Ureter (tissue), 1 donor: ENCODE data around the gene NBEA. TPM values are rescaled to one million over a fixed set of nuclear protein-coding genes. Genes with fewer than 3 reads are reported as not detected.

ENCODE experiments used
- DNase-seq: peaks from one replicate; pipeline ENCODE4 v3.0.0-alpha.2; 2020; ENCODE audit warnings: low spot score
- total RNA-seq: library from RNA; stranded (reverse); gene quantifications from one replicate; pipeline ENCODE4 v1.2.4, GENCODE V29; 2023
- donor health status: DM: yes; HTN: yes; CAD: no.

NBEA gene
- total RNA-seq, 1 donor from 2014 or later, result 16.7 TPM

DNA sequence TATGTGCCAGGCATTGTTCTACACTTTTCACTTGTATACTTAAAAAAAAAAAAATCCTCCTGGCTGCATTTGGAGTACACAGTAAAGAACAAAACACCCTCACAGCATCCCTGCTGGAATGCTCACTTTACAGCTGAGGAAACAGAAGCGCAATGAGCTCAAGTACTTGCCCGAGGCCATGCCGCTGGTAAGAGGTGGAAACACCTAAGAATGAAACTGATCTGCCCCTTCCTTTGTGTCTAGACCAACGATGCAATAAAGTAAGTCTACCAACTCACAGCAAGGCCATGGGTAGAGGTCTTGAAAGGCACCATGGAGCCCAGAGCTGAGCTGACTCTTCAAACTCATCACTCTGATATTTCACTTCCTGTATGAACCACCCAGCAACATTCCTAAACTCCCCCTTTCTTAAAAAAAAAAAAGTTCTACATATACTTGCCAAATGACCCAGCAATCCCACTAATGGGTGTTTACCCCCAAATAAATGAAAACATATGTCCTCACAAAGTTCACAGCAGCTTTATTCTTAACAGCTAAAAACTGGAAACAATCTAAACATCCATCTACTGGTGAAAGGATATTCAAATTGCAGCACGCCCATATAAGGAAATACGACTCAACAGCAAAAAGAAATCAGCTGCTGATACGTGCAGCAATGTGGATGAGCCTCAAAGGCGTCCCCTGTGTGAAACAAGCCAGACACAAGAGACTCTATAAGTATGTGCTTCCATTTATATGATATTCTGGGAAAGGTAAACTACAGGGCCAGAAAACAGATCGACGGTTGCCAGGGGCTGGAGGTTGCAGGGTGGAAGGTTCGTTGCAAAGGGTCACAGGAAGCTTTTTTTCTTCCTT lies 771.1 kb downstream of the NBEA start:
- DNase-seq, result no peak

DNA sequence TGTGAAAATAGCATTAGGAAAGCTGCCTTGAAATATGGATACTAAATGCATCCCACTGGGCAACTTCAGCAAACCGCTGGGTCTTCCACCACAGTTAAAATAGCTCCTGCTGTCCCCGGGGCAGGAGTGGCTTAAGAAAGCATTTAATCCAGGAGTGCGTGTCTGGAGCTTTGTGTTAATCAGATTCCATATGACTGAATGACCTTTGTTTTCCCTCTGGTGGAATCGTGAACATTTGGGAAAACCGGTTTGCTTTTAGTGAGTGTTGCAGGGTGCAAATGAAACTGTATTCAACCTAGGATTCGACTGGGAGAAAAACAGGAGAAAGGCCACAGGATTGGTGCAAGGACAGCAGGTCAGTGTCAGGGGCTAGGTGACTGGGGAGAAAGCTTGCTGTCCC lies 772.1 kb downstream of the NBEA start:
- DNase-seq, result no peak

DNA sequence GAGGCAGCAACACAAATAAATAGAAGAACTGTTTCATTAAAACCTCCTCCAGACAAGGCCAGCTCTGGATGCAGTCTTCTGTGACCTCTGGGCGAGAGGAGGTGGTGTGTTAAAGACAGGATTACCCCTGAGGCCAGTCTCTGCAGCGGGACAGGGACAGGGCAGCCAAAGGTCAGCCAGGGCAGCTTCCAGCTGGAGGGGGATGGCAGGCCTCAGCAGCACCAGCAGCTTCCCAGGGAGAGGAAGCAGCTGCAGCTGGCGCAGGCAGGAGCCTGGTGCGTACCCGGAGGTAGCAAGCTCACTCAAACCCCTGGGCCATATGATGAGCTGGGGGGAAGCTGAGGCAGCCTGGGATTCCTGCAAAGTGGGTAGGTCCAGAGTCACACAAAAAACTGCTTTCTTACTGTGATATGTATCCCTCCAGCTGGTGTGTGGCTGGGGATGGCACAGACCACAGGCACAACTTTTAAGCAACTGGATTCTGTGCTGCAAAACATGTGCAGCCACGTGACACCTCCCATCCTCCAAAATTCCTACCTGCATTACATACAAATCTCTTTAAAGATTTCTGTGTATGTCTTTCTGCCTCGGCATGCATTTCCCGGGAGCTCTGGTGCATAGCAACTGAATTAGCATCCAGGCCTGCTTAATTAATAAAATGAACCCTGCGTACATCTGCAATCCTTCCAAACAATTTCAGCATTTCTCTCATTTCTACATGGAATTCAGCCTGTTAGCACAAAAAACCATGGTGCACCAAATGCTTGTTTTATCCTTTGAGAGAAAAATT lies 772.7 kb downstream of the NBEA start:
- DNase-seq, result no peak

DNA sequence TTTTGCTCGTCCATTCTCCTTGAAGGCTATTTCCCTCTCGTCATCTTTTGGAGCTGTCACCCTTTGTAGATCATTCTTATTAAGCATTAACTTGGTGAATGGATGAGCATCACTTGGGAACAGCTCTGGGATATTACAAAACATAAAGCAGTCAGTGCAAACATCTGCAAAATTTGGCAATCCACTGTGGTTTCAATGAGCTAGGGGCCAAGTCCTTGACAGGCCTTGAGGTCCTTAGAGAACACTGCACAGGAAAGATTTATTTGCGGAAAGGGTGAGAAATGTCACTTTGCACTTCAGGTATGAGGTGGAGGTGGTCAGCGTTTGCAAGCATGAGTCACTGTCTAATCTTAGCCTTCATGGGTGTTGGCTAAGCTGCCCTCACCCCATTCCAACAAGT lies 774.1 kb downstream of the NBEA start:
- no peak for DNase-seq

DNA sequence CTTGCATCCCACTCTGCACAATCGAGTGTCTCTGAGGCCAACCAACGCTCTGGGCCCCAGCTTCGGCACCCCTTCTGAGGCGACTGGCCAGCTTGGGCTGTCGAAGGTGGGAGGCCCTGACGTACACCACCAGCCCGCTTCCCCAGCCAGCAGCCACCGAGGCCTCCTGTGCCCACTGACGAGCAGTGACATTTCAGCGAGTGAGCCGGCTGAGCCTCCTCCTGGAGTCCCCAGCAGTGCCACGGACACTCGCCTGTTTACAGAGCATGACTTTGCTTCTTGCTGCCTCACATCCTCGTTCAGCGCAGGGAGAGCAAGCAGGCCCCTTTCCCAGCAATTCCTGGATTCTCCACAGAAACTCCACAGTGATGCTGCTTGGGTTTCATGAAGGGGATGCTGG lies 774.7 kb downstream of the NBEA start:
- DNase-seq, result no peak

DNA sequence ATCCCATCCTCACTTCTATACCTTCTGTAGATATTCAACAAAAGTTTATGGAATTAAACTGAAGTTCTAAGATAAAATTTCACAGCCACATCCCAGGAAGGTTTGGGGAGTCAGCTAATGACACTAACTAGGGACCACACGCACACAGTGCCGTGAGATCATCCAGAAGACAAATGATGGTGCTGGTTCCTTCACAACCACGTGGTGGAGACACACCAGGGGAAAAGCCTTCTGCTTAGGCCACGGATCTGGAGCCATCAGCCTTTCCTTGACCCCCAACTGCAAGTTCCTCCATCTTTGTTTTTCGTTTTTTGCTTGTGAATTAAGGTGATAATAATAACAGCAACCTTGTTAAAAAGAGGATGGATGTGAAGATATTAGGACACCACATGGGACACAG lies 776.0 kb downstream of the NBEA start:
- DNase-seq, result no peak

DNA sequence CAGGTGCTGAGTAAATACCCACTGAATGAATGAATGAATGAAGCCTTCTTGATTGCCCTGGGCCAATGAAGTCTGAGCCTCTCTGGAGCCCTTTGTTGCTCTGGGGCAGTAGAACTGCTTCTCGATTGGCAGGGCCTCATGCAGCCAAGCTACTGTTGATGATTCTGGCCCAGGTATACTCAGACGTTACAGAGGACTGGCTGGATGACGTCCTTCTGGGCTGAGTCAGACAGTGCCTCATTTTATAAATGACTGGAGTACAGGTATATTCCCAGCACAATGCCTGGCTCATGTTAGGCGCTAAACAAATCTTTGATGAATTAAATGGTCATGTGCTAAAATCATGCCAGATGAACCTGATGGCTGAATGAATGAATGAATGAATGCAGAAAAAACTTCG lies 778.2 kb downstream of the NBEA start:
- no peak for DNase-seq

DNA sequence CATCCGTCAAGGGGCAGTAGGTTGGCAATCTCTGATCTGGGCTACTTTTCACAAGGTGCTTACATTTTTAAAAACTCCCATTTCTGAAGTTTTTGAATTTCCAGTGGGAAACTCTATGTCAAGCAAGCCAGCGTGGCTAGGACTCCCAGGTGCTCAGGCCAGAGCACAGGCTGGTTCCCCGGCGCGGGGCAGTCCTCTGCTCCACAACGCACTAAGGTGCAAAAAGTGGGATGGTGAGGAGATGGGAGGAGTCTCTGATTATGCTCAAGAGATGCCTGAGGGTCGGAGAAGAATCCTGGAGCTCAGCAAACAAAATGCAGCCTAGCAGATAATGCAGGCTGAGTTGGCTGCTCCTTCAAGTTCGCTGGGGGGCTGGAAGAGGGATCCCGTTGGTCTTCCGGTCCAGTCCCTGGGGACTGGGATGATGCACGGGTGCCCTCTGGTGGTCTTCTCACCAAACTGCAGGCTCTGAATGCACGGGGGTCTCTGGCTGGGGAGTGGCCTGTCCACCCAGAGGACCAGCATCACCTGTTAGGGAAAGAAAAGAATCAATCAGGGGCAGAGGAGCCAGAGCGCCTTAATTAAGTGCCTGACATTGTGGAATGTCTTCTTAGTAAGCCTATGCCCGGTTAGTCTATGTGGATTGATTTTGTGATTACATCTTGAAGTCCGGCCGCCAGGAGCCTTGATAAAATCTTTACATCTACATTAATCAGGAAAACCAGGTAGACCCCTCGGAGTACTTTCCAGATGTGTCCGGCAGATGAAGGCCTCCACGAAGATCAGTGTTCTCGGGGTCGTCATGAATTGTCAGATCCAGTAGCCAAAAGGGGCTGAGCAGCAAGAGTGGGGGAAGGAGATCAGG lies 778.9 kb downstream of the NBEA start:
- no peak for DNase-seq
